ENCODE data around the gene SLC4A2. TPM values are rescaled to one million over a fixed set of nuclear protein-coding genes. Genes with fewer than 3 reads are reported as not detected.

The SLC4A2 gene
- total and polyA plus RNA-seq, 2 of the 8 experiments (the other 6 are each of a cell fraction or from before 2014, with no cell fraction given) = 72.6 to 147 TPM

DNA sequence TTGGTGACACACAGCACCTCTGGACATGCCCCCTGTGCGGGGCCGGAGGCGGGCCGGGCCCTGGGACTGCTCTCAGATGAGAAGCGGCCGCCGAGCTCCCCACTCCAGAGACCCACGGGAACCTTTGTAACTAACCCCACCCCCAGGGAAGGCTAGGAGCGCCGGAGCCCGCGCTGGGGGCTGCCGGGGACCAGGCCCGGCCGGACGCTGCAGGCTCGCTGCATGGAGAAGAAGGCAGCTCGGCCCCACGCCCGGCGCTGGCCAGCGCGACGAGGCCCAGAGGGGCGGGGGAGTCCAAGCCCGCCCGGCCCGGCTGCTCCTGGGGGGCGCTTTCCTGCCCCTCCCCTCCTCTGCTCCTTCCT is 63.4 kb downstream of the SLC4A2 start (continued):
- TF ChIP-seq, protein P1, sequence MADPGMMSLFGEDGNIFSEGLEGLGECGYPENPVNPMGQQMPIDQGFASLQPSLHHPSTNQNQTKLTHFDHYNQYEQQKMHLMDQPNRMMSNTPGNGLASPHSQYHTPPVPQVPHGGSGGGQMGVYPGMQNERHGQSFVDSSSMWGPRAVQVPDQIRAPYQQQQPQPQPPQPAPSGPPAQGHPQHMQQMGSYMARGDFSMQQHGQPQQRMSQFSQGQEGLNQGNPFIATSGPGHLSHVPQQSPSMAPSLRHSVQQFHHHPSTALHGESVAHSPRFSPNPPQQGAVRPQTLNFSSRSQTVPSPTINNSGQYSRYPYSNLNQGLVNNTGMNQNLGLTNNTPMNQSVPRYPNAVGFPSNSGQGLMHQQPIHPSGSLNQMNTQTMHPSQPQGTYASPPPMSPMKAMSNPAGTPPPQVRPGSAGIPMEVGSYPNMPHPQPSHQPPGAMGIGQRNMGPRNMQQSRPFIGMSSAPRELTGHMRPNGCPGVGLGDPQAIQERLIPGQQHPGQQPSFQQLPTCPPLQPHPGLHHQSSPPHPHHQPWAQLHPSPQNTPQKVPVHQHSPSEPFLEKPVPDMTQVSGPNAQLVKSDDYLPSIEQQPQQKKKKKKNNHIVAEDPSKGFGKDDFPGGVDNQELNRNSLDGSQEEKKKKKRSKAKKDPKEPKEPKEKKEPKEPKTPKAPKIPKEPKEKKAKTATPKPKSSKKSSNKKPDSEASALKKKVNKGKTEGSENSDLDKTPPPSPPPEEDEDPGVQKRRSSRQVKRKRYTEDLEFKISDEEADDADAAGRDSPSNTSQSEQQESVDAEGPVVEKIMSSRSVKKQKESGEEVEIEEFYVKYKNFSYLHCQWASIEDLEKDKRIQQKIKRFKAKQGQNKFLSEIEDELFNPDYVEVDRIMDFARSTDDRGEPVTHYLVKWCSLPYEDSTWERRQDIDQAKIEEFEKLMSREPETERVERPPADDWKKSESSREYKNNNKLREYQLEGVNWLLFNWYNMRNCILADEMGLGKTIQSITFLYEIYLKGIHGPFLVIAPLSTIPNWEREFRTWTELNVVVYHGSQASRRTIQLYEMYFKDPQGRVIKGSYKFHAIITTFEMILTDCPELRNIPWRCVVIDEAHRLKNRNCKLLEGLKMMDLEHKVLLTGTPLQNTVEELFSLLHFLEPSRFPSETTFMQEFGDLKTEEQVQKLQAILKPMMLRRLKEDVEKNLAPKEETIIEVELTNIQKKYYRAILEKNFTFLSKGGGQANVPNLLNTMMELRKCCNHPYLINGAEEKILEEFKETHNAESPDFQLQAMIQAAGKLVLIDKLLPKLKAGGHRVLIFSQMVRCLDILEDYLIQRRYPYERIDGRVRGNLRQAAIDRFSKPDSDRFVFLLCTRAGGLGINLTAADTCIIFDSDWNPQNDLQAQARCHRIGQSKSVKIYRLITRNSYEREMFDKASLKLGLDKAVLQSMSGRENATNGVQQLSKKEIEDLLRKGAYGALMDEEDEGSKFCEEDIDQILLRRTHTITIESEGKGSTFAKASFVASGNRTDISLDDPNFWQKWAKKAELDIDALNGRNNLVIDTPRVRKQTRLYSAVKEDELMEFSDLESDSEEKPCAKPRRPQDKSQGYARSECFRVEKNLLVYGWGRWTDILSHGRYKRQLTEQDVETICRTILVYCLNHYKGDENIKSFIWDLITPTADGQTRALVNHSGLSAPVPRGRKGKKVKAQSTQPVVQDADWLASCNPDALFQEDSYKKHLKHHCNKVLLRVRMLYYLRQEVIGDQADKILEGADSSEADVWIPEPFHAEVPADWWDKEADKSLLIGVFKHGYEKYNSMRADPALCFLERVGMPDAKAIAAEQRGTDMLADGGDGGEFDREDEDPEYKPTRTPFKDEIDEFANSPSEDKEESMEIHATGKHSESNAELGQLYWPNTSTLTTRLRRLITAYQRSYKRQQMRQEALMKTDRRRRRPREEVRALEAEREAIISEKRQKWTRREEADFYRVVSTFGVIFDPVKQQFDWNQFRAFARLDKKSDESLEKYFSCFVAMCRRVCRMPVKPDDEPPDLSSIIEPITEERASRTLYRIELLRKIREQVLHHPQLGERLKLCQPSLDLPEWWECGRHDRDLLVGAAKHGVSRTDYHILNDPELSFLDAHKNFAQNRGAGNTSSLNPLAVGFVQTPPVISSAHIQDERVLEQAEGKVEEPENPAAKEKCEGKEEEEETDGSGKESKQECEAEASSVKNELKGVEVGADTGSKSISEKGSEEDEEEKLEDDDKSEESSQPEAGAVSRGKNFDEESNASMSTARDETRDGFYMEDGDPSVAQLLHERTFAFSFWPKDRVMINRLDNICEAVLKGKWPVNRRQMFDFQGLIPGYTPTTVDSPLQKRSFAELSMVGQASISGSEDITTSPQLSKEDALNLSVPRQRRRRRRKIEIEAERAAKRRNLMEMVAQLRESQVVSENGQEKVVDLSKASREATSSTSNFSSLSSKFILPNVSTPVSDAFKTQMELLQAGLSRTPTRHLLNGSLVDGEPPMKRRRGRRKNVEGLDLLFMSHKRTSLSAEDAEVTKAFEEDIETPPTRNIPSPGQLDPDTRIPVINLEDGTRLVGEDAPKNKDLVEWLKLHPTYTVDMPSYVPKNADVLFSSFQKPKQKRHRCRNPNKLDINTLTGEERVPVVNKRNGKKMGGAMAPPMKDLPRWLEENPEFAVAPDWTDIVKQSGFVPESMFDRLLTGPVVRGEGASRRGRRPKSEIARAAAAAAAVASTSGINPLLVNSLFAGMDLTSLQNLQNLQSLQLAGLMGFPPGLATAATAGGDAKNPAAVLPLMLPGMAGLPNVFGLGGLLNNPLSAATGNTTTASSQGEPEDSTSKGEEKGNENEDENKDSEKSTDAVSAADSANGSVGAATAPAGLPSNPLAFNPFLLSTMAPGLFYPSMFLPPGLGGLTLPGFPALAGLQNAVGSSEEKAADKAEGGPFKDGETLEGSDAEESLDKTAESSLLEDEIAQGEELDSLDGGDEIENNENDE (IDR thresholded peaks at IDR 0.05; ENCODE audit: insufficient replicate concordance, low read length) = no peak
- no peak for TF ChIP-seq POU5F1 (IDR thresholded peaks at IDR 0.05; ENCODE audit: low read depth, low read length)
- no peak for TF ChIP-seq EP300 (IDR thresholded peaks at IDR 0.05; ENCODE audit: borderline replicate concordance in 1 of 2, low read depth in 2 of 2, low read length in 2 of 2)
- TF ChIP-seq RBBP5 (IDR thresholded peaks at IDR 0.05; ENCODE audit: borderline replicate concordance, low read depth, low read length) = no peak

Measured in H1 (cell line).